Endothelial cell of umbilical vein (primary cell): ENCODE measurements around the gene GAK. TPM values are rescaled to one million over a fixed set of nuclear protein-coding genes. Genes with fewer than 3 reads are reported as not detected.

Experiments
- BruUV-seq: library from RNA; stranded (reverse); fragments of 400-500 nt; replicated peaks from 2 replicates; lab custom pipeline; 2021; lab: Mats Ljungman, UMichigan
- CTCF ChIA-PET: fragments of 300-600, 350-600 bp; sonication (Branson Sonifier 250); formaldehyde crosslinking; loops from one replicate; lab custom pipeline; 2021; ENCODE audit warnings: antibody characterized with exemption, inconsistent platforms; lab: Charles Lee
- POLR2A ChIA-PET: fragments of 300-600, 350-600 bp; sonication (Branson Sonifier 250); formaldehyde crosslinking; loops from one replicate; lab custom pipeline; 2021; ENCODE audit warnings: antibody characterized with exemption, inconsistent platforms; lab: Charles Lee
- DNase-seq: peaks from one replicate; pipeline ENCODE4 v3.0.0-alpha.2; 2011; ENCODE audit warnings: low read depth, low spot score
- FAIRE-seq: peaks from 2 replicates; lab custom pipeline; 2011; peaks lifted over from hg19 to GRCh38; lab: Jason Lieb, UNC
- H2AFZ ChIP-seq: 2 replicates; pipeline ENCODE4 v1.6.0; 2012; ENCODE audit warnings: low read depth, low read length, control low read depth, inconsistent platforms
- H3K27ac ChIP-seq: 2 replicates; pipeline ENCODE4 v1.5.1; 2011; ENCODE audit warnings: low read depth, mild to moderate bottlenecking, control low read depth, low read length, moderate library complexity; ENCODE audit not compliant: insufficient read depth
- H3K27me3 ChIP-seq, 2 experiments: 2 replicates each; pipeline versions ENCODE4 v1.6.0 to v1.6.1; 2011; ENCODE audit warnings: low read length in 2 of 2, mixed read lengths in 1 of 2; ENCODE audit not compliant: control insufficient read depth in 2 of 2, insufficient read depth in 2 of 2
- H3K36me3 ChIP-seq, 2 experiments: 2 replicates in 1 of 2; 3 replicates in 1 of 2; pipeline ENCODE4 v1.5.1; 2011; ENCODE audit warnings: low read length in 2 of 2, mild to moderate bottlenecking in 1 of 2, moderate library complexity in 1 of 2; ENCODE audit not compliant: control insufficient read depth in 2 of 2, insufficient read depth in 2 of 2; ENCODE audit errors: extremely low read depth in 1 of 2
- H3K4me1 ChIP-seq: 3 replicates; pipeline ENCODE4 v1.5.1; 2011; ENCODE audit warnings: mild to moderate bottlenecking, low read length; ENCODE audit not compliant: control insufficient read depth, insufficient read depth; ENCODE audit errors: extremely low read depth
- H3K4me2 ChIP-seq: 2 replicates; pipeline ENCODE4 v1.6.1; 2011; ENCODE audit warnings: low read length, control low read depth, mixed read lengths; ENCODE audit not compliant: insufficient read depth
- H3K4me3 ChIP-seq, 3 experiments: fragments of 200-600 bp in 1 of 3; sonication (generic), shearing (Covaris generic) in 1 of 3; replicated peaks in 1 of 3; 2 replicates each; pipeline ENCODE4 v1.5.1; 2011 to 2016; ENCODE audit warnings: control low read depth in 3 of 3, low read length in 3 of 3, mild to moderate bottlenecking in 2 of 3, inconsistent platforms in 1 of 3, low read depth in 1 of 3, moderate library complexity in 1 of 3; ENCODE audit not compliant: insufficient read depth in 1 of 3
- H3K79me2 ChIP-seq: 2 replicates; pipeline ENCODE4 v1.6.0; 2012; ENCODE audit warnings: low read length, inconsistent platforms; ENCODE audit not compliant: control insufficient read depth, insufficient read depth
- H3K9ac ChIP-seq: replicated peaks from 2 replicates; pipeline ENCODE3; 2011; ENCODE audit warnings: low read length, control low read depth; ENCODE audit not compliant: insufficient read depth; ENCODE audit errors: extremely low read depth
- H3K9me1 ChIP-seq: replicated peaks from 3 replicates; pipeline ENCODE4 v1.6.0; 2011; ENCODE audit warnings: mild to moderate bottlenecking, low read length; ENCODE audit not compliant: control insufficient read depth, insufficient read depth; ENCODE audit errors: extremely low read depth
- H3K9me3 ChIP-seq: replicated peaks from 2 replicates; pipeline ENCODE4 v1.5.1; 2012; ENCODE audit warnings: low read length, inconsistent platforms; ENCODE audit not compliant: control insufficient read depth, insufficient read depth
- H4K20me1 ChIP-seq: replicated peaks from 2 replicates; pipeline ENCODE3; 2011; ENCODE audit warnings: mild to moderate bottlenecking, low read length; ENCODE audit not compliant: control insufficient read depth, insufficient read depth; ENCODE audit errors: extremely low read depth
- EZH2 ChIP-seq: IDR thresholded peaks from 2 replicates; pipeline ENCODE4 v1.6.1; 2012; ENCODE audit warnings: borderline replicate concordance, low read depth, mild to moderate bottlenecking, moderate library complexity, low read length, inconsistent platforms; ENCODE audit not compliant: severe bottlenecking
- FOS ChIP-seq: IDR thresholded peaks from 2 replicates; pipeline ENCODE4 v1.6.1; 2011; ENCODE audit warnings: mild to moderate bottlenecking, low read length, moderate library complexity, borderline replicate concordance; ENCODE audit not compliant: insufficient read depth
- GATA2 ChIP-seq: IDR thresholded peaks from 2 replicates; pipeline ENCODE4 v1.7.0; 2011; ENCODE audit warnings: low read depth, mild to moderate bottlenecking, moderate library complexity, mixed read lengths, low read length; ENCODE audit not compliant: insufficient read length, insufficient read depth
- JUN ChIP-seq: IDR thresholded peaks from 2 replicates; pipeline ENCODE4 v1.6.1; 2011; ENCODE audit warnings: borderline replicate concordance, low read depth; ENCODE audit not compliant: insufficient read length, insufficient read depth
- MYC ChIP-seq: IDR thresholded peaks from one replicate; pipeline ENCODE4 v1.6.1; 2011; ENCODE audit warnings: mild to moderate bottlenecking, low read depth, low read length
- POLR2A ChIP-seq: IDR thresholded peaks from 2 replicates; pipeline ENCODE4 v1.6.1; 2012; ENCODE audit warnings: low read depth, mild to moderate bottlenecking, control low read depth, low read length
- POLR2AphosphoS5 ChIP-seq: IDR thresholded peaks from 2 replicates; pipeline ENCODE4 v1.6.1; 2012; ENCODE audit warnings: low read depth, mild to moderate bottlenecking, control low read depth, low read length, moderate library complexity; ENCODE audit not compliant: insufficient read depth
- dilution Hi-C: fragments of 300-500 bp; cut with MboI; formaldehyde crosslinking; loops from one replicate; pipeline ENCODE4 v1.15.0; 2019; ENCODE audit warnings: low sequenced_read_pairs; ENCODE audit not compliant: extremely low pct_ligation_motif_present
- intact Hi-C: fragments of 100-400 bp; cut with micrococcal nuclease; formaldehyde crosslinking; loops from one replicate; pipeline ENCODE4 v1.10.0; 2022
- polyA plus RNA-seq, 4 experiments: library from polyadenylated mRNA; depleted of rRNA in 3 of 4; stranded (reverse) in 3 of 4; unstranded in 1 of 4; fragments of >200 nt; gene quantifications; 2 replicates each; pipeline versions ENCODE4 v1.2.1 to v1.2.3, GENCODE V29; 2011 to 2012; ENCODE audit warnings: missing spikeins in 1 of 4
- total RNA-seq: library from RNA; stranded (reverse); gene quantifications from 2 replicates; pipeline ENCODE4 v1.2.3, GENCODE V29; 2021
- TF ChIP-seq, protein P1 (sequence below): IDR thresholded peaks from 2 replicates; pipeline ENCODE4 v1.6.1; 2011; ENCODE audit not compliant: insufficient read depth, insufficient read length
- TF ChIP-seq, protein P2 (sequence below), 2 donors: IDR thresholded peaks; 1 replicate in 1 of 2; 2 replicates in 1 of 2; pipeline ENCODE4 v1.5.1; 2011; ENCODE audit warnings: low read length in 2 of 2, mild to moderate bottlenecking in 2 of 2, moderate library complexity in 2 of 2, control low read depth in 1 of 2, inconsistent platforms in 1 of 2, low read depth in 1 of 2; ENCODE audit not compliant: insufficient read depth in 1 of 2; ENCODE audit errors: extremely low read depth in 1 of 2

Gene GAK
- total and polyA plus RNA-seq, 2 donors (not counting 3 experiments of a cell fraction or from before 2014, with no cell fraction given): 49.6 to 109 TPM

DNA sequence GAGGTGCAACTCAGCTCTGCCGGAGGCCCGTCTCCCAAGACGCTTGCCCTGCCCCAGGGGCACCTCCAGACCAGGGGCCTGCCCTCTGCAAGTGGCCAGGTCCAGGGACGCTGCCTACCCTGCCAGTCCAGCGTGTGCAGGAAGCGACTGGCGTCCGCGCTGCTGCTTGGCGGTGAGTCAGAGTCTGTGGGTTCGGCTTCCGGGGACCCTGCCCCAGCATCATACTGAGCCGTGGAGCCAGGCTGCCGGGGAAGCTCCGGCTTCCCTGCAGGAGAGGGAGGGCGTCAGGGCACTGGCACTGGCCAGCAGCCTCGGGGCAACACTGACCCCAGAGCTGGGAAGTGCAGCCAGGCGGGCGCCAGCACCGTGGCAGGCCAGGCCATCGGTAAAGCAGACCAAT, 63.7 kb downstream of the GAK start:
- BruUV-seq: no TSS peak
- Histone ChIP-seq H3K9ac (no peak overlapping the region), H3K79me2 (no peaks in the 10 kb centered on the region), H3K4me2 (no peak overlapping the region), H3K36me3 (peaks cover 0 to 40% of the 10 kb centered on the region in 2 experiments), H3K4me3 (no peak overlapping the region), H4K20me1 (no peaks in the 10 kb centered on the region), H3K27me3 (no peaks in the 10 kb centered on the region), H2AFZ (no peak overlapping the region), H3K4me1 (no peaks in the 10 kb centered on the region), H3K9me1 (no peaks in the 10 kb centered on the region), H3K27ac (no peak overlapping the region), H3K9me3 (no peaks in the 10 kb centered on the region)
- ChIA-PET CTCF (no interaction called here), POLR2A (no interaction called here)
- intact Hi-C loops (no loop called here), dilution Hi-C loops (no loop called here)
- DNase-seq (no peak), FAIRE-seq (no peak)
- TF ChIP-seq EZH2 (no peak), FOS (no peak), GATA2 (no peak), MYC (no peak), POLR2AphosphoS5 (no peak), POLR2A (no peak), JUN (no peak)
- TF ChIP-seq, protein P1, sequence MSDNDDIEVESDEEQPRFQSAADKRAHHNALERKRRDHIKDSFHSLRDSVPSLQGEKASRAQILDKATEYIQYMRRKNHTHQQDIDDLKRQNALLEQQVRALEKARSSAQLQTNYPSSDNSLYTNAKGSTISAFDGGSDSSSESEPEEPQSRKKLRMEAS: no peak
- TF ChIP-seq, protein P2, sequence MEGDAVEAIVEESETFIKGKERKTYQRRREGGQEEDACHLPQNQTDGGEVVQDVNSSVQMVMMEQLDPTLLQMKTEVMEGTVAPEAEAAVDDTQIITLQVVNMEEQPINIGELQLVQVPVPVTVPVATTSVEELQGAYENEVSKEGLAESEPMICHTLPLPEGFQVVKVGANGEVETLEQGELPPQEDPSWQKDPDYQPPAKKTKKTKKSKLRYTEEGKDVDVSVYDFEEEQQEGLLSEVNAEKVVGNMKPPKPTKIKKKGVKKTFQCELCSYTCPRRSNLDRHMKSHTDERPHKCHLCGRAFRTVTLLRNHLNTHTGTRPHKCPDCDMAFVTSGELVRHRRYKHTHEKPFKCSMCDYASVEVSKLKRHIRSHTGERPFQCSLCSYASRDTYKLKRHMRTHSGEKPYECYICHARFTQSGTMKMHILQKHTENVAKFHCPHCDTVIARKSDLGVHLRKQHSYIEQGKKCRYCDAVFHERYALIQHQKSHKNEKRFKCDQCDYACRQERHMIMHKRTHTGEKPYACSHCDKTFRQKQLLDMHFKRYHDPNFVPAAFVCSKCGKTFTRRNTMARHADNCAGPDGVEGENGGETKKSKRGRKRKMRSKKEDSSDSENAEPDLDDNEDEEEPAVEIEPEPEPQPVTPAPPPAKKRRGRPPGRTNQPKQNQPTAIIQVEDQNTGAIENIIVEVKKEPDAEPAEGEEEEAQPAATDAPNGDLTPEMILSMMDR (IDR thresholded peaks at IDR 0.05; ENCODE audit: extremely low read depth in 1 of 2, insufficient read depth in 1 of 2, low read depth in 1 of 2, low read length in 2 of 2): no peak
